Kidney epithelial cell (primary cell): Measurements from ENCODE around the gene RABGAP1. TPM values are rescaled to one million over a fixed set of nuclear protein-coding genes. Genes with fewer than 3 reads are reported as not detected.

Source experiments
- DNase-seq: peaks from one replicate; pipeline ENCODE4 v3.0.0-alpha.2; 2010; ENCODE audit warnings: low read depth
- H3K27me3 ChIP-seq: 2 replicates; pipeline ENCODE4 v1.6.0; 2011; ENCODE audit warnings: low read length; ENCODE audit not compliant: control insufficient read depth, insufficient read depth
- H3K36me3 ChIP-seq: 2 replicates; pipeline ENCODE4 v1.5.1; 2011; ENCODE audit warnings: low read length; ENCODE audit not compliant: control insufficient read depth, insufficient read depth
- H3K4me3 ChIP-seq: 2 replicates; pipeline ENCODE4 v1.5.1; 2011; ENCODE audit warnings: low read depth, mild to moderate bottlenecking, control low read depth, low read length
- CTCF ChIP-seq: IDR thresholded peaks from 2 replicates; pipeline ENCODE4 v1.5.1; 2011; ENCODE audit warnings: mild to moderate bottlenecking, moderate library complexity, low read length, control low read depth, inconsistent platforms; ENCODE audit not compliant: insufficient read depth, poor library complexity, severe bottlenecking
- total RNA-seq: library from RNA; depleted of rRNA; stranded (reverse); fragments of >200 nt; gene quantifications from 2 replicates; pipeline ENCODE4 v1.2.3, GENCODE V29; 2015

RABGAP1 gene
- total RNA-seq, 1 donor from 2014 or later, result 19.1 TPM

- no peak for TF ChIP-seq CTCF
- Histone ChIP-seq H3K4me3 (no peak overlapping the region), H3K27me3 (no peaks in the 10 kb centered on the region), H3K36me3 (peaks cover under 1% of the 10 kb centered on the region)
- DNase-seq, result no peak
These were observed 172.4 kb downstream of the RABGAP1 start for GRCh38 chr9:123113185-123113584.

DNA sequence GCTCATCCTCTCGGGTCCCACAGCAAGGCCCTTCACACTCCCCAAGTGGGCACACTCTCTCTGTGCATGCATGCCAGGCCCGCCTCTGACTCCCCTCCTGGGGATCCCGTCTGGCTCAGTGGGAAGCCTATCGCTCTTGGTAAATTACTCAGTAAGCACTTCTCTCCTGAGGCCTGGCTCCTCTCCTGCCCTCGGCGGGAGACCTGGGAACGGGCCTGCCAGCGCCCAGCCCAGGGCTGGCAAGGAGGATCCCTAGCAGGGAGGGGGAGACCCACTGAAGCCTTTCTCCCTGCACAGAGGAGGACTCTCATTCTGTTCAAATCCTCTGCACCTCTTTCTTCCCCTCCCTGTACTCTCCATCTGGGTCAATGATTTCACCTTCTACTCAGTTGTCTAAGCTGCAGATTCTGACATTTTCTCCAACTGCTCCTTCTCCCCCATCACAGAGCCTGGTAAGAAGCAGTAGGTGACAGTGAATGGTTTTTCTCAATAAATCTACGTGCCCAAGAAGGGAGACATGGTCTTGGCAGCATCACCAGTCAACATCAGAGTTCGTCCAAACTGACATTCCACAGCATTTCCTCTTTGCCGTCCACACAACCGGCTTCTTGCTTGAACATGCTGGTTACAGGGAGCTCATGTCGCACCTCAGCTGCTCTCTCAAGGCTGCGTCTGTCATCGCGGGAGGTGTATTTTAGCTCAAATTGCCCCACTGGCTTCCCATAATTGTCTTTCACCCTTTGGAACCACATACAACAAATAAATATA is 174.5 kb downstream of the RABGAP1 start:
- DNase-seq, result no peak

DNA sequence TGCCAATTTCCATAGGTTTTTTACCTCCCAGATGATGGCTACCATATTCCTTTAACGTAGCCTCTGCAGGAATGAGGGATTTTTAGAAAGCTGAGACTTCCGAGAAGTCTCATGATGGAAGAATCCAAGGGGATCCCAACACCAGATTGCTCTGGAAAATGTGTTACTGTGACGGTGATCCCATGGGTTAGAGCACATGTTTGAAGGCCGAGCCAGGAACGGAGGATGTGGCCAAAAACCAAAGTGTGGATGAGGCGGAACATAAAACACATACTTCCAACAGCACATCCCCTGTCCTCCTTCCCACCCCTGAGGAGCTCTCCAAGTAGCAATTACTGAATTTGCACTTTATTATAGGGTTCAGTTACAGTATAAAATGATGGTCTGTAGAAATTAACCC is 175.2 kb downstream of the RABGAP1 start:
- no peak for DNase-seq
- H3K27me3 ChIP-seq, result no peaks in the 10 kb centered on the region
- no peak for TF ChIP-seq CTCF
- no peaks in the 10 kb centered on the region for H3K36me3 ChIP-seq
- no peak overlapping the region for H3K4me3 ChIP-seq

More for the DNA sequence above, 174.5 kb downstream of the RABGAP1 start:
- H3K36me3 ChIP-seq, result no peaks in the 10 kb centered on the region
- no peak for TF ChIP-seq CTCF
- H3K27me3 ChIP-seq, result no peaks in the 10 kb centered on the region
- H3K4me3 ChIP-seq, result no peak overlapping the region

GRCh38 chr9:123119566-123119965 is 178.7 kb downstream of the RABGAP1 start:
- no peak for DNase-seq
- no peak for TF ChIP-seq CTCF
- no peaks in the 10 kb centered on the region for H3K36me3 ChIP-seq
- H3K27me3 ChIP-seq, result no peaks in the 10 kb centered on the region
- H3K4me3 ChIP-seq, result no peak overlapping the region

GRCh38 chr9:123120131-123120530 is 179.3 kb downstream of the RABGAP1 start:
- no peaks in the 10 kb centered on the region for H3K36me3 ChIP-seq
- TF ChIP-seq CTCF, result no peak
- H3K4me3 ChIP-seq, result no peak overlapping the region
- no peak for DNase-seq
- H3K27me3 ChIP-seq, result no peaks in the 10 kb centered on the region

- no peak for TF ChIP-seq CTCF
These were observed 180.1 kb downstream of the RABGAP1 start for GRCh38 chr9:123120953-123121352.

More at GRCh38 chr9:123120953-123121352, 180.1 kb downstream of the RABGAP1 start:
- Histone ChIP-seq H3K4me3 (no peak overlapping the region), H3K27me3 (no peaks in the 10 kb centered on the region), H3K36me3 (no peaks in the 10 kb centered on the region)
- no peak for DNase-seq
